ENCODE measurements around the gene STON1.

GRCh38 chr2:48583961-48584360 is 54.0 kb downstream of the STON1 start:
- TF ChIP-seq ZNF580 (tag by site-specific recombination; IDR thresholded peaks at IDR 0.05): no peak
- no peak for TF ChIP-seq ZNF292 (tag by site-specific recombination; IDR thresholded peaks at IDR 0.05; ENCODE audit: borderline replicate concordance, low read depth)
- TF ChIP-seq CTCF (tag by site-specific recombination; IDR thresholded peaks at IDR 0.05): no peak
- TF ChIP-seq BCL11B (tag by site-specific recombination; IDR thresholded peaks at IDR 0.05; ENCODE audit: low read depth): no peak
- no peak for TF ChIP-seq ZNF354C (tag by site-specific recombination; IDR thresholded peaks at IDR 0.05; ENCODE audit: borderline replicate concordance, low read depth)
- TF ChIP-seq ZBTB21 (tag by site-specific recombination; IDR thresholded peaks at IDR 0.05): no peak
- no peak for TF ChIP-seq ZNF24 (tag by site-specific recombination; IDR thresholded peaks at IDR 0.05)
- no peak for TF ChIP-seq ZNF18 (tag by site-specific recombination; IDR thresholded peaks at IDR 0.05)
- TF ChIP-seq ZNF488 (tag by site-specific recombination; IDR thresholded peaks at IDR 0.05): no peak
- no peak for TF ChIP-seq ZNF223 (tag by site-specific recombination; IDR thresholded peaks at IDR 0.05)
- no peak for TF ChIP-seq ZBTB26 (tag by site-specific recombination; optimal IDR thresholded peaks at IDR 0.05)

Measured in HEK293 (cell line).